Natural killer cell (primary cell): Measurements from ENCODE around the gene CLUH. TPM values are rescaled to one million over a fixed set of nuclear protein-coding genes. Genes with fewer than 3 reads are reported as not detected.

Experiments used
- ATAC-seq, 3 donors: fragments of 150-1000 bp in 2 of 3; fragments of 200-7000 bp in 1 of 3; cut with Tn5 transposase; 1 replicate in 1 of 3; 2 replicates in 2 of 3; pipeline ENCODE4 v1.10.0; 2021; ENCODE audit warnings: mild to moderate bottlenecking in 2 of 3, moderate library complexity in 2 of 3
- DNase-seq, 2 donors: peaks; one replicate each; pipeline versions ENCODE4 v3.0.0 to v3.0.0-alpha.2; 2013 to 2021; ENCODE audit warnings: mixed read lengths in 1 of 2
- H3K27ac ChIP-seq: one replicate; pipeline ENCODE4 v1.5.1; 2013; ENCODE audit warnings: mild to moderate bottlenecking, low read length
- H3K27me3 ChIP-seq: one replicate; pipeline ENCODE4 v1.6.1; 2013; ENCODE audit warnings: low read length; ENCODE audit not compliant: control insufficient read depth, insufficient read depth
- H3K36me3 ChIP-seq: one replicate; pipeline ENCODE4 v1.6.1; 2013; ENCODE audit warnings: low read length; ENCODE audit not compliant: control insufficient read depth, insufficient read depth
- H3K4me1 ChIP-seq: one replicate; pipeline ENCODE4 v1.6.1; 2013; ENCODE audit warnings: low read length; ENCODE audit not compliant: control insufficient read depth, insufficient read depth
- H3K4me3 ChIP-seq: one replicate; pipeline ENCODE4 v1.5.1; 2013; ENCODE audit warnings: low read length
- H3K9me3 ChIP-seq: one replicate; pipeline ENCODE4 v1.6.1; 2013; ENCODE audit warnings: low read length; ENCODE audit not compliant: control insufficient read depth, insufficient read depth
- H3K27ac Mint-ChIP-seq, 2 donors: one replicate each; pipeline ENCODE4 v1.8.0; 2022; ENCODE audit warnings: mild to moderate bottlenecking in 2 of 2, mixed read lengths in 2 of 2, moderate library complexity in 1 of 2
- H3K27me3 Mint-ChIP-seq, 2 donors: one replicate each; pipeline ENCODE4 v1.8.0; 2022; ENCODE audit warnings: low read depth in 2 of 2, mixed read lengths in 2 of 2
- H3K36me3 Mint-ChIP-seq: one replicate; pipeline ENCODE4 v1.8.0; 2022; ENCODE audit warnings: mixed read lengths
- H3K4me1 Mint-ChIP-seq, 2 donors: one replicate each; pipeline ENCODE4 v1.8.0; 2022; ENCODE audit warnings: mixed read lengths in 2 of 2
- H3K4me3 Mint-ChIP-seq: one replicate; pipeline ENCODE4 v1.8.0; 2022; ENCODE audit warnings: mild to moderate bottlenecking, moderate library complexity, mixed read lengths
- H3K9me3 Mint-ChIP-seq, 2 donors: one replicate each; pipeline ENCODE4 v1.8.0; 2022; ENCODE audit warnings: mixed read lengths in 2 of 2
- WGBS: methylation state at CpG from one replicate; pipeline ENCODE4 v1.1.7; 2013; ENCODE audit warnings: missing lambda C conversion rate; ENCODE audit not compliant: insufficient coverage; 5-methylcytosine and 5-hydroxymethylcytosine counted together
- intact Hi-C: fragments of 100-400 bp; cut with micrococcal nuclease; formaldehyde crosslinking; loops from one replicate; pipeline ENCODE4 v1.14.2; 2022
- total RNA-seq, 4 donors: library from RNA; stranded (reverse); fragments of 120-200 nt in 1 of 4; gene quantifications; one replicate each; pipeline versions ENCODE4 v1.2.3 to v1.2.4, GENCODE V29; 2013 to 2022
- TF ChIP-seq, protein P1 (sequence below): fragments of 200-600 bp; IDR thresholded peaks from one replicate; pipeline ENCODE4 v1.8.0; 2022; ENCODE audit warnings: antibody characterized with exemption

CLUH gene
- total RNA-seq, 3 donors from 2014 or later (not counting 1 experiment from before 2014, with no cell fraction given): 34.6 to 43.5 (median 42.1) TPM

DNA sequence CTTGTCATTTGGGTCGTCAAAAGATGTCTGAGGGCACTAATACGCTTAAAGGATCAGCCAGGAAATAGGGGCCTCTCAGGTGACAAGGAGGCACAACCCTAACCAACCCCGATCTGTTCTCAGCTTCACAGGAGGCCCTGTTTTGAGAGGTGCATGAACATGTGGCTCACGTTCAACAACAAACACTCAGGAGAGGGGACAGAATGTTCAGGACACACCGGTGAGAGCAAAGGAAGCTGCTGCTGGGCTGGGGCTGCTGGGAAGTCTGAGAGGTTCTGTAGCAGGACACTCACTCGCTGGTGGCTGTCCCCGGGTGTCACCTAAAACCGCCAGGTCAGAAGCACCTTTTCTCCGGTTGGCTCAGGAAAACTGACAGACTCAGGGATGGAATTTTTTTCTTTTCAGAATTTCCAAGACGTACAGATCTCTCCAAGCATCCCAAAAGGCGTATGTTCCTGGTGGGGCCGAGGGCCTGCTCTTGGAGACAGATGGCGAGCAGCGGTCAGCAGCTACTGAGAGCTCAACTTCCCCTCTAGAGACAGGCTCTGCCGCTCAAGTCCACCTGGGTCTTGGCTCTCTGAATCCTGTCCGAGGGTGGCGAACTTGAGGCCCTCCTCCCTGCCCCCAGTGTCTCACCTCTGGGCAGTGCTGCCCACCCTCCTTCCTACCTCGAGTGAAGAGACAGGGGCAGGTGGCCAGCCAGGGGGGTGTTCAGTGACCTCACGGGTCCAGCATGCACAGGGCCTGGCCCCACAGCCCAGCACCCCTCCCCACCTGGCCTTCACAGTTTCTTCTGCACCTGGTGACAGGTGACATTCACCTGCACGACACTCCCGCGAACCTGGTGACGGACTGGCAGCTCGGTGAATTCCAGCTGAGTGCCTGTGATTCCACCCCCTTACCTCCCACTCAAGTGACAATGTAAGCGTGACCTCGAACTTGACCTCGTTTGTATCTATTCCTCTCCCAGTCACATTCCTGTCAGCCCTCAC, 22.9 kb downstream of the CLUH start:
- no peak overlapping the region for H3K27ac ChIP-seq
- H3K4me1 ChIP-seq: peaks cover 35% of the 10 kb centered on the region
- H3K27me3 ChIP-seq: no peaks in the 10 kb centered on the region
- ATAC-seq (no peak), DNase-seq (peak in 1 of 2 donors; percentile 36)
- Mint-ChIP-seq H3K36me3 (no peaks in the 10 kb centered on the region), H3K9me3 (no peaks in the 10 kb centered on the region), H3K4me1 (peaks cover 4 to 12% of the 10 kb centered on the region in 2 donors), H3K4me3 (peak overlapping the region; percentile 68), H3K27me3 (no peaks in the 10 kb centered on the region), H3K27ac (peak overlapping the region; percentile 16 to 58)
- peaks cover 20% of the 10 kb centered on the region for H3K36me3 ChIP-seq
- WGBS: 76% methylated on average over 27 of the region's 27 CpGs
- TF ChIP-seq, protein P1, sequence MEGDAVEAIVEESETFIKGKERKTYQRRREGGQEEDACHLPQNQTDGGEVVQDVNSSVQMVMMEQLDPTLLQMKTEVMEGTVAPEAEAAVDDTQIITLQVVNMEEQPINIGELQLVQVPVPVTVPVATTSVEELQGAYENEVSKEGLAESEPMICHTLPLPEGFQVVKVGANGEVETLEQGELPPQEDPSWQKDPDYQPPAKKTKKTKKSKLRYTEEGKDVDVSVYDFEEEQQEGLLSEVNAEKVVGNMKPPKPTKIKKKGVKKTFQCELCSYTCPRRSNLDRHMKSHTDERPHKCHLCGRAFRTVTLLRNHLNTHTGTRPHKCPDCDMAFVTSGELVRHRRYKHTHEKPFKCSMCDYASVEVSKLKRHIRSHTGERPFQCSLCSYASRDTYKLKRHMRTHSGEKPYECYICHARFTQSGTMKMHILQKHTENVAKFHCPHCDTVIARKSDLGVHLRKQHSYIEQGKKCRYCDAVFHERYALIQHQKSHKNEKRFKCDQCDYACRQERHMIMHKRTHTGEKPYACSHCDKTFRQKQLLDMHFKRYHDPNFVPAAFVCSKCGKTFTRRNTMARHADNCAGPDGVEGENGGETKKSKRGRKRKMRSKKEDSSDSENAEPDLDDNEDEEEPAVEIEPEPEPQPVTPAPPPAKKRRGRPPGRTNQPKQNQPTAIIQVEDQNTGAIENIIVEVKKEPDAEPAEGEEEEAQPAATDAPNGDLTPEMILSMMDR: no peak
- no peak overlapping the region for H3K4me3 ChIP-seq
- no peaks in the 10 kb centered on the region for H3K9me3 ChIP-seq
- intact Hi-C loops: no loop called here

DNA sequence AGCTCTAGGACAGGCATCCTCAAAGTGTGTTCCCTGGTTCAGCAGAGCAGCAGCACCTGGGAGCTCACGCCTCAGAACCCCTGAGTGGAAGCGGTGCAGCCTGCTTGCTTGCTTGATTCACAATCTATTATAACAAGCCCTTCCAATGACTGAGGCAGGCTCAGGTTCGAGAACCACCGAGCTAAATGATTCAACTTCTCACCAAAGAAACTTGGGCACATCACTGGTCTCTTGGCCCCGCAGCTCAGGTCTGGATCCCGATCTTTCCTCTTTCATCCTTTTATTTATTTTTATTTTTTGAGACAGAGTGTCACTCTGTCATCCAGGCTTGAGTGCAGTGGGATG, 24.5 kb downstream of the CLUH start:
- Mint-ChIP-seq H3K9me3 (no peaks in the 10 kb centered on the region), H3K27me3 (no peaks in the 10 kb centered on the region), H3K4me3 (no peak overlapping the region), H3K36me3 (no peaks in the 10 kb centered on the region), H3K4me1 (peaks cover 4 to 5% of the 10 kb centered on the region in 2 donors), H3K27ac (peak overlapping the region; percentile 51 to 72)
- peak in 1 of 2 donors; percentile 41 for DNase-seq
- H3K27me3 ChIP-seq: no peaks in the 10 kb centered on the region
- intact Hi-C loops: no loop called here
- 96% methylated on average over 6 of the region's 6 CpGs for WGBS
- no peak overlapping the region for H3K27ac ChIP-seq
- H3K4me1 ChIP-seq: peaks cover 26% of the 10 kb centered on the region
- H3K9me3 ChIP-seq: no peaks in the 10 kb centered on the region
- H3K4me3 ChIP-seq: no peak overlapping the region
- TF ChIP-seq, protein P1: no peak
- peak in 1 of 3 donors; percentile 9 for ATAC-seq
- peaks cover 33% of the 10 kb centered on the region for H3K36me3 ChIP-seq

DNA sequence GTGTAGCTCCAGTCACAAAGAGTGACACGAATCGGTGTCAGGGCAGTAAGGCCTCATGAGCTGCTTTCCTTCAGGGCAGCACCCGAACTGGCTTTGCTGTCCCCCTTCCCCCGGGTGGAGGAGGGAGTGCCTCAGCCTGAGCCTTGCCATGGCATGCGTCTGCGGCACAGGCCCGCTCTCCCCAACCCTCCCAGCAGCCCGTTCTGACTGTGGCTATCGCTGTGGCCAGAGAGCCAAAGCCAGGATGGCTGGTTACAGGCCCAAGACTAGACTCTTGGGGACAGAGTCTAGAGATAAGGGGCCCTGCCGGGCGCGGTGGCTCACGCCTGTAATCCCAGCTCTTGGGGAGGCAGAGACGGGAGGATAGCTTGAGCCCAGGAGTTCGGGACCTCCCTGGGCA, 25.9 kb downstream of the CLUH start:
- Histone ChIP-seq H3K36me3 (peaks cover 43% of the 10 kb centered on the region), H3K4me1 (peaks cover 26% of the 10 kb centered on the region), H3K27me3 (no peaks in the 10 kb centered on the region), H3K27ac (no peak overlapping the region), H3K4me3 (no peak overlapping the region), H3K9me3 (no peaks in the 10 kb centered on the region)
- Mint-ChIP-seq H3K4me1 (peaks cover 4 to 5% of the 10 kb centered on the region in 2 donors), H3K9me3 (no peaks in the 10 kb centered on the region), H3K36me3 (peaks cover 1% of the 10 kb centered on the region), H3K4me3 (no peak overlapping the region), H3K27ac (no peak overlapping the region), H3K27me3 (no peaks in the 10 kb centered on the region)
- no peak for ATAC-seq
- intact Hi-C loops: no loop called here
- whole genome bisulfite sequencing: 90% methylated on average over 15 of the region's 15 CpGs
- TF ChIP-seq, protein P1: no peak
- DNase-seq: no peak
